Natural killer cell (primary cell): ENCODE measurements around the gene TUB. TPM values are rescaled to one million over a fixed set of nuclear protein-coding genes. Genes with fewer than 3 reads are reported as not detected.

Source experiments
- ATAC-seq, 3 donors: fragments of 150-1000 bp in 2 of 3; fragments of 200-7000 bp in 1 of 3; cut with Tn5 transposase; 1 replicate in 1 of 3; 2 replicates in 2 of 3; pipeline ENCODE4 v1.10.0; 2021; ENCODE audit warnings: mild to moderate bottlenecking in 2 of 3, moderate library complexity in 2 of 3
- DNase-seq, 2 donors: peaks; one replicate each; pipeline versions ENCODE4 v3.0.0 to v3.0.0-alpha.2; 2013 to 2021; ENCODE audit warnings: mixed read lengths in 1 of 2
- H3K27ac ChIP-seq: one replicate; pipeline ENCODE4 v1.5.1; 2013; ENCODE audit warnings: mild to moderate bottlenecking, low read length
- H3K27me3 ChIP-seq: one replicate; pipeline ENCODE4 v1.6.1; 2013; ENCODE audit warnings: low read length; ENCODE audit not compliant: control insufficient read depth, insufficient read depth
- H3K36me3 ChIP-seq: one replicate; pipeline ENCODE4 v1.6.1; 2013; ENCODE audit warnings: low read length; ENCODE audit not compliant: control insufficient read depth, insufficient read depth
- H3K4me1 ChIP-seq: one replicate; pipeline ENCODE4 v1.6.1; 2013; ENCODE audit warnings: low read length; ENCODE audit not compliant: control insufficient read depth, insufficient read depth
- H3K4me3 ChIP-seq: one replicate; pipeline ENCODE4 v1.5.1; 2013; ENCODE audit warnings: low read length
- H3K9me3 ChIP-seq: one replicate; pipeline ENCODE4 v1.6.1; 2013; ENCODE audit warnings: low read length; ENCODE audit not compliant: control insufficient read depth, insufficient read depth
- H3K27ac Mint-ChIP-seq, 2 donors: one replicate each; pipeline ENCODE4 v1.8.0; 2022; ENCODE audit warnings: mild to moderate bottlenecking in 2 of 2, mixed read lengths in 2 of 2, moderate library complexity in 1 of 2
- H3K27me3 Mint-ChIP-seq, 2 donors: one replicate each; pipeline ENCODE4 v1.8.0; 2022; ENCODE audit warnings: low read depth in 2 of 2, mixed read lengths in 2 of 2
- H3K36me3 Mint-ChIP-seq: one replicate; pipeline ENCODE4 v1.8.0; 2022; ENCODE audit warnings: mixed read lengths
- H3K4me1 Mint-ChIP-seq, 2 donors: one replicate each; pipeline ENCODE4 v1.8.0; 2022; ENCODE audit warnings: mixed read lengths in 2 of 2
- H3K4me3 Mint-ChIP-seq: one replicate; pipeline ENCODE4 v1.8.0; 2022; ENCODE audit warnings: mild to moderate bottlenecking, moderate library complexity, mixed read lengths
- H3K9me3 Mint-ChIP-seq, 2 donors: one replicate each; pipeline ENCODE4 v1.8.0; 2022; ENCODE audit warnings: mixed read lengths in 2 of 2
- WGBS: methylation state at CpG from one replicate; pipeline ENCODE4 v1.1.7; 2013; ENCODE audit warnings: missing lambda C conversion rate; ENCODE audit not compliant: insufficient coverage; 5-methylcytosine and 5-hydroxymethylcytosine counted together
- intact Hi-C: fragments of 100-400 bp; cut with micrococcal nuclease; formaldehyde crosslinking; loops from one replicate; pipeline ENCODE4 v1.14.2; 2022
- total RNA-seq, 4 donors: library from RNA; stranded (reverse); fragments of 120-200 nt in 1 of 4; gene quantifications; one replicate each; pipeline versions ENCODE4 v1.2.3 to v1.2.4, GENCODE V29; 2013 to 2022
- TF ChIP-seq, protein P1 (sequence below): fragments of 200-600 bp; IDR thresholded peaks from one replicate; pipeline ENCODE4 v1.8.0; 2022; ENCODE audit warnings: antibody characterized with exemption

TUB gene
- total RNA-seq, 3 donors from 2014 or later (not counting 1 experiment from before 2014, with no cell fraction given): not detected

DNA sequence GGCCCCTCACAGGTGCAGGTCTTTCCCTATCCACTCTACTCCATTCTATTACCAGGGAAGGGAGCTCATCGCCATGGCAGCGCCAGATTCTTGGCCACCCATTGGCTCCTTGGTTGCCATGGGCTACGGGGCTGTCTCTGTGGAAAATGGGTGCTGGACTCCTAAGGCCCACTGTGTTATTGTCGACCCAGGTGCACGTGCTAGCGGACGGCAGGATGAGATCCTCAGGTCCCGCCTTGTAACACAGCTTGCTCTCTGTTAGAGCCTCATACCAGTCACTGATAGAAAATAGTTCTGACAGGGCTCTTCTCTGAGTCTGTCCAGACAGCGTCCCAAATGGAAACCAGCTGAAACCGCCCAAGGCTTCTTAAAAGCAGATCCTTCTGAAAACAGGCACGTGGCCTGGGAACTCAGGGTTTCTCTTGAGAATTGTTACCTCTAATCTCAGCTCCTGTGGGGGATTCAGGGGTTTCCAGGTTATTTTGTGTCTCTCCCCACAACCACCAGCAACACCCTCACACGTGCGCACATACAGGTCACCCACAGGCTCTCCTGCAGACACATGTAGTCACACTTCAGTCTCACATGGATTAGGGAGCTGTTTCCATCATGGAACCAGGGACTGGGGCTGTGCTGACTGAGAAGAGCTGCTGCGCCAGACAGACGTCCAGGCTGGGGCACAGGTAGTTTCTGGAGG is 1.5 kb downstream of the TUB start:
- Mint-ChIP-seq H3K27me3 (peaks cover 34 to 50% of the 10 kb centered on the region in 2 donors), H3K4me3 (no peak overlapping the region), H3K9me3 (no peaks in the 10 kb centered on the region), H3K36me3 (no peaks in the 10 kb centered on the region), H3K4me1 (no peaks in the 10 kb centered on the region), H3K27ac (no peak overlapping the region)
- Histone ChIP-seq H3K4me3 (no peak overlapping the region), H3K9me3 (no peaks in the 10 kb centered on the region), H3K27me3 (peaks cover 15% of the 10 kb centered on the region), H3K27ac (no peak overlapping the region), H3K36me3 (no peaks in the 10 kb centered on the region), H3K4me1 (peaks cover 5% of the 10 kb centered on the region)
- TF ChIP-seq, protein P1, sequence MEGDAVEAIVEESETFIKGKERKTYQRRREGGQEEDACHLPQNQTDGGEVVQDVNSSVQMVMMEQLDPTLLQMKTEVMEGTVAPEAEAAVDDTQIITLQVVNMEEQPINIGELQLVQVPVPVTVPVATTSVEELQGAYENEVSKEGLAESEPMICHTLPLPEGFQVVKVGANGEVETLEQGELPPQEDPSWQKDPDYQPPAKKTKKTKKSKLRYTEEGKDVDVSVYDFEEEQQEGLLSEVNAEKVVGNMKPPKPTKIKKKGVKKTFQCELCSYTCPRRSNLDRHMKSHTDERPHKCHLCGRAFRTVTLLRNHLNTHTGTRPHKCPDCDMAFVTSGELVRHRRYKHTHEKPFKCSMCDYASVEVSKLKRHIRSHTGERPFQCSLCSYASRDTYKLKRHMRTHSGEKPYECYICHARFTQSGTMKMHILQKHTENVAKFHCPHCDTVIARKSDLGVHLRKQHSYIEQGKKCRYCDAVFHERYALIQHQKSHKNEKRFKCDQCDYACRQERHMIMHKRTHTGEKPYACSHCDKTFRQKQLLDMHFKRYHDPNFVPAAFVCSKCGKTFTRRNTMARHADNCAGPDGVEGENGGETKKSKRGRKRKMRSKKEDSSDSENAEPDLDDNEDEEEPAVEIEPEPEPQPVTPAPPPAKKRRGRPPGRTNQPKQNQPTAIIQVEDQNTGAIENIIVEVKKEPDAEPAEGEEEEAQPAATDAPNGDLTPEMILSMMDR: no peak
- no peak for ATAC-seq
- DNase-seq: no peak
- intact Hi-C loops: no loop called here
- WGBS: 92% methylated on average over 15 of the region's 15 CpGs

DNA sequence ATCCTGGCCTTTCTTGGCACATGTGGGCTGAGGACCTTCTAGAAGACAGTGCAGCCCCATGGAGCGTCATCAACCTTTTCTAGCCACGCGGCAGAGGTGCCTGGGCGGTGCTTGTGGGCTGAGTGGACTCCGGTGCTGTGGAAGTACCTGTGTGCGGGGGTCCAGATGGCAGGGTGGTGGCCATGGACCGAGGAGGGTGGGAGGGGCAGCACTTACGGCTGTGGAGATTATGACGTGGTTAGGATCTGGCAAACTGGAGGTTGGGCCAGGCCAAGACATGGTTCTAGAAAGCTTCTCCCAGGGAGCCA is 2.0 kb downstream of the TUB start:
- H3K4me3 ChIP-seq: no peak overlapping the region
- H3K4me3 Mint-ChIP-seq: no peak overlapping the region
- H3K36me3 Mint-ChIP-seq: no peaks in the 10 kb centered on the region
- H3K4me1 Mint-ChIP-seq: no peaks in the 10 kb centered on the region
- H3K9me3 Mint-ChIP-seq: no peaks in the 10 kb centered on the region
- H3K4me1 ChIP-seq: peaks cover 5% of the 10 kb centered on the region
- no peaks in the 10 kb centered on the region for H3K9me3 ChIP-seq
- WGBS: 80% methylated on average over 9 of the region's 9 CpGs
- intact Hi-C loops: no loop called here
- H3K36me3 ChIP-seq: no peaks in the 10 kb centered on the region
- no peak overlapping the region for H3K27ac Mint-ChIP-seq
- no peak for ATAC-seq
- H3K27me3 Mint-ChIP-seq: peaks cover 32 to 45% of the 10 kb centered on the region in 2 donors
- no peak overlapping the region for H3K27ac ChIP-seq
- DNase-seq: no peak
- TF ChIP-seq, protein P1: no peak
- peaks cover 15% of the 10 kb centered on the region for H3K27me3 ChIP-seq

DNA sequence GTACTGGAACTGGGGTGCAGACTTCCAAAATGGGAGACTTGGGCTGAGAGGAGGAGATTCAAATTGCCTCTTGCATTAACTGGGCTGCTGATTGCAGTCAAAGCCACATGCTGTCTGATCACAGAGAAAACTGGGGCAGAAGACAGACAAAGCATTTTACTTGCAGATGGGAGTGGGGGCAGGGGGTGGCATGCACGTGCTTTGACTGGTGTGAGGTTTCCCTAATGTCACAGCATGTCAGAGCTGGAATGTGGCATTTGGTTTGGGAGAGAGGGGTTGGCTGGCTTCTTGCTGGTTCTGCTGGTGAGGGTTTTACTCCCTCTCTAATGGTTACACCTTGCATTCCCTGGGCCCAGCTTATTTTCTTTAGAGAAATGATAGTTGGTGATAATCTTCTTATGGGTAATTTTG is 2.9 kb downstream of the TUB start:
- TF ChIP-seq, protein P1: no peak
- ATAC-seq (no peak), DNase-seq (no peak)
- no peaks in the 10 kb centered on the region for H3K9me3 Mint-ChIP-seq
- peaks cover 32 to 38% of the 10 kb centered on the region in 2 donors for H3K27me3 Mint-ChIP-seq
- H3K4me3 Mint-ChIP-seq: no peak overlapping the region
- H3K36me3 ChIP-seq: no peaks in the 10 kb centered on the region
- H3K4me3 ChIP-seq: no peak overlapping the region
- no peaks in the 10 kb centered on the region for H3K9me3 ChIP-seq
- no peak overlapping the region for H3K27ac Mint-ChIP-seq
- H3K4me1 Mint-ChIP-seq: no peaks in the 10 kb centered on the region
- H3K27me3 ChIP-seq: peaks cover 15% of the 10 kb centered on the region
- peaks cover 5% of the 10 kb centered on the region for H3K4me1 ChIP-seq
- 71% methylated on average over 1 of the region's 1 CpG for WGBS
- H3K36me3 Mint-ChIP-seq: no peaks in the 10 kb centered on the region
- no peak overlapping the region for H3K27ac ChIP-seq
- intact Hi-C loops: no loop called here

DNA sequence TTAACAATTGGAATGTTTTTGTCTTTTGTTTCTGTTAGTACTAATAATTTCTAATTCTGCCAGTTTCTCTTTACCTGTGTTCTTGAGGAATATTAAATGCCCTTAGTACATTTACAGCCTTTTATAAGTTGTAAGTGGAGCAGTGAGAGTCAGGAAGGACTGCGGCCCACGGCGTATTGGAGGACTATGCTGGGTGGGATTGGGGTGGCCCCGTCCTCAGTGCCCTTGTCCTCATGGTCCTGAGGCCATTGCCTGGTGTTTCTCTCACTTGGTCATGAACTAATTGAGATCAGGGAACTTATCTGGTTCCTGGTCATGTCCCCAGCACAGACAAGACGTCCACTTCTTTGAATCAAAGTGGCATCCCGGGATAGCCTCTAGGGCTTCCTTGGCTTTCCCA is 3.3 kb downstream of the TUB start:
- no peak overlapping the region for H3K4me3 Mint-ChIP-seq
- no peak for DNase-seq
- TF ChIP-seq, protein P1: no peak
- Histone ChIP-seq H3K4me1 (peaks cover 5% of the 10 kb centered on the region), H3K27me3 (peaks cover 15% of the 10 kb centered on the region), H3K36me3 (no peaks in the 10 kb centered on the region), H3K27ac (no peak overlapping the region), H3K9me3 (no peaks in the 10 kb centered on the region), H3K4me3 (no peak overlapping the region)
- no peaks in the 10 kb centered on the region for H3K36me3 Mint-ChIP-seq
- H3K27me3 Mint-ChIP-seq: peaks cover 30 to 33% of the 10 kb centered on the region in 2 donors
- 93% methylated on average over 6 of the region's 6 CpGs for WGBS
- intact Hi-C loops: no loop called here
- ATAC-seq: no peak
- H3K27ac Mint-ChIP-seq: no peak overlapping the region
- H3K9me3 Mint-ChIP-seq: no peaks in the 10 kb centered on the region
- no peaks in the 10 kb centered on the region for H3K4me1 Mint-ChIP-seq
